CD14-positive monocyte (primary cell): ENCODE results near the gene USP3. TPM values are rescaled to one million over a fixed set of nuclear protein-coding genes. Genes with fewer than 3 reads are reported as not detected.
A peak's percentile ranks its signal among the peaks of the same experiment; 100 is the strongest.

Experiments
- DNase-seq, 3 donors: peaks; one replicate each; pipeline ENCODE4 v3.0.0-alpha.2; 2011 to 2022
- H2AFZ ChIP-seq: 2 replicates; pipeline ENCODE4 v1.6.0; 2012; ENCODE audit warnings: mild to moderate bottlenecking, low read depth, low read length, inconsistent platforms; ENCODE audit not compliant: insufficient read depth, poor library complexity, severe bottlenecking
- H3K27ac ChIP-seq, 2 donors: 1 replicate in 1 of 2; 2 replicates in 1 of 2; pipeline ENCODE4 v1.5.1; 2012 to 2013; ENCODE audit warnings: low read length in 2 of 2, control low read depth in 1 of 2, inconsistent platforms in 1 of 2, low read depth in 1 of 2, mild to moderate bottlenecking in 1 of 2
- H3K27me3 ChIP-seq, 2 donors: one replicate each; pipeline versions ENCODE4 v1.6.0 to v1.6.1; 2011 to 2013; ENCODE audit warnings: low read length in 2 of 2; ENCODE audit not compliant: control insufficient read depth in 2 of 2, insufficient read depth in 2 of 2
- H3K36me3 ChIP-seq, 2 donors: replicated peaks in 1 of 2; 1 replicate in 1 of 2; 2 replicates in 1 of 2; pipeline versions ENCODE4 v1.5.1 to v1.6.1; 2012 to 2013; ENCODE audit warnings: low read length in 2 of 2, control low read depth in 1 of 2, inconsistent platforms in 1 of 2, mild to moderate bottlenecking in 1 of 2; ENCODE audit not compliant: insufficient read depth in 2 of 2, control insufficient read depth in 1 of 2
- H3K4me1 ChIP-seq, 2 donors: 1 replicate in 1 of 2; 2 replicates in 1 of 2; pipeline versions ENCODE4 v1.5.1 to v1.6.1; 2012 to 2013; ENCODE audit warnings: low read length in 2 of 2, control low read depth in 1 of 2, inconsistent platforms in 1 of 2, mild to moderate bottlenecking in 1 of 2, moderate library complexity in 1 of 2; ENCODE audit not compliant: insufficient read depth in 2 of 2, control insufficient read depth in 1 of 2
- H3K4me2 ChIP-seq: replicated peaks from 2 replicates; pipeline ENCODE3; 2012; ENCODE audit warnings: low read length, moderate library complexity, mild to moderate bottlenecking; ENCODE audit not compliant: poor library complexity, severe bottlenecking; ENCODE audit errors: extremely low read depth
- H3K4me3 ChIP-seq, 3 experiments: fragments of 200-600 bp in 1 of 3; sonication (generic) in 1 of 3; replicated peaks in 1 of 3; 1 replicate in 2 of 3; 2 replicates in 1 of 3; pipeline ENCODE4 v1.5.1; 2011 to 2013; ENCODE audit warnings: low read length in 3 of 3, mild to moderate bottlenecking in 3 of 3, control low read depth in 2 of 3, low read depth in 2 of 3, inconsistent platforms in 1 of 3, moderate library complexity in 1 of 3
- H3K79me2 ChIP-seq: 2 replicates; pipeline ENCODE4 v1.6.0; 2012; ENCODE audit warnings: mild to moderate bottlenecking, control low read depth, inconsistent platforms, low read length, moderate library complexity; ENCODE audit not compliant: insufficient read depth
- H3K9ac ChIP-seq: 2 replicates; pipeline ENCODE4 v1.6.0; 2017; ENCODE audit warnings: low read length, mild to moderate bottlenecking; ENCODE audit not compliant: insufficient read depth, poor library complexity, severe bottlenecking
- H3K9me3 ChIP-seq, 2 donors: replicated peaks in 1 of 2; 1 replicate in 1 of 2; 2 replicates in 1 of 2; pipeline versions ENCODE4 v1.5.1 to v1.6.1; 2012 to 2013; ENCODE audit warnings: low read length in 2 of 2, control low read depth in 1 of 2; ENCODE audit not compliant: control insufficient read depth in 1 of 2, insufficient read depth in 1 of 2
- H4K20me1 ChIP-seq: 2 replicates; pipeline ENCODE4 v1.6.0; 2012; ENCODE audit warnings: mild to moderate bottlenecking, low read length, control low read depth, moderate library complexity; ENCODE audit not compliant: insufficient read depth
- H3K27ac Mint-ChIP-seq, 7 donors: one replicate each; pipeline ENCODE4 v1.8.0; 2020; ENCODE audit warnings: mild to moderate bottlenecking in 7 of 7, mixed read lengths in 7 of 7, moderate library complexity in 6 of 7, inconsistent platforms in 2 of 7
- H3K27me3 Mint-ChIP-seq, 3 donors: one replicate each; pipeline ENCODE4 v1.8.0; 2021 to 2022; ENCODE audit warnings: low read depth in 3 of 3, mild to moderate bottlenecking in 3 of 3, mixed read lengths in 3 of 3, moderate library complexity in 3 of 3, inconsistent platforms in 1 of 3
- H3K36me3 Mint-ChIP-seq, 2 donors: one replicate each; pipeline ENCODE4 v1.8.0; 2020; ENCODE audit warnings: mixed read lengths in 2 of 2, inconsistent platforms in 1 of 2, mild to moderate bottlenecking in 1 of 2
- H3K4me1 Mint-ChIP-seq: one replicate; pipeline ENCODE4 v1.8.0; 2020; ENCODE audit warnings: mild to moderate bottlenecking, mixed read lengths
- H3K4me3 Mint-ChIP-seq, 2 donors: one replicate each; pipeline ENCODE4 v1.8.0; 2020; ENCODE audit warnings: mild to moderate bottlenecking in 2 of 2, mixed read lengths in 2 of 2, moderate library complexity in 1 of 2
- H3K9me3 Mint-ChIP-seq, 7 donors: one replicate each; pipeline ENCODE4 v1.8.0; 2020 to 2022; ENCODE audit warnings: mixed read lengths in 7 of 7, mild to moderate bottlenecking in 6 of 7, moderate library complexity in 6 of 7, inconsistent platforms in 2 of 7
- CTCF ChIP-seq: fragments of 200-600 bp; IDR thresholded peaks from one replicate; pipeline ENCODE4 v1.8.0; 2022; ENCODE audit warnings: antibody characterized with exemption, mild to moderate bottlenecking
- WGBS: methylation state at CpG from one replicate; pipeline ENCODE4 v1.1.5; 2013; ENCODE audit warnings: missing lambda C conversion rate; ENCODE audit not compliant: insufficient coverage; 5-methylcytosine and 5-hydroxymethylcytosine counted together
- intact Hi-C, 2 donors: fragments of 100-400 bp; cut with micrococcal nuclease; formaldehyde crosslinking; loops; one replicate each; pipeline versions ENCODE4 v1.15.0 to v1.15.1; 2023
- polyA plus RNA-seq, 3 donors: library from polyadenylated mRNA; depleted of rRNA in 1 of 3; unstranded in 2 of 3; stranded (reverse) in 1 of 3; fragments of 300-500 nt in 2 of 3; fragments of >200 nt in 1 of 3; fragmentation: Illumina TruSeq in 2 of 3; gene quantifications; 1 replicate in 2 of 3; 2 replicates in 1 of 3; pipeline ENCODE4 v1.2.3, GENCODE V29; 2012 to 2021

The USP3 gene
- polyA plus RNA-seq, 3 donors: 91.4 to 167 (median 122) TPM

GRCh38 chr15:63495343-63495742 lies 9.1 kb upstream of the USP3 start:
- no peak for DNase-seq
- H3K4me3 Mint-ChIP-seq: peak overlapping the region in 1 of 2 donors; percentile 38
- H3K27ac Mint-ChIP-seq: peak overlapping the region in 4 of 7 donors; percentile 70 to 88 (median 82)

GRCh38 chr15:63495780-63496488 lies 8.5 kb upstream of the USP3 start:
- H3K4me3 Mint-ChIP-seq: no peak overlapping the region
- peaks cover 10 to 13% of the 10 kb centered on the region in 2 donors for H3K36me3 Mint-ChIP-seq
- H3K9me3 Mint-ChIP-seq: peaks cover 0 to 2% (median 0%) of the 10 kb centered on the region in 7 donors
- Histone ChIP-seq H3K9me3 (no peaks in the 10 kb centered on the region), H4K20me1 (no peaks in the 10 kb centered on the region), H3K4me3 (peak overlapping the region; percentile 70 to 95 (median 83)), H3K4me2 (peak overlapping the region; percentile 85), H3K79me2 (peaks cover 60% of the 10 kb centered on the region), H3K27me3 (no peaks in the 10 kb centered on the region), H2AFZ (no peak overlapping the region), H3K9ac (peak overlapping the region; percentile 74), H3K27ac (peak overlapping the region; percentile 15 to 100), H3K36me3 (no peaks in the 10 kb centered on the region), H3K4me1 (peaks cover 99% of the 10 kb centered on the region in 2 donors)
- 34% methylated on average over 2 of the region's 5 CpGs for WGBS
- peaks cover 77% of the 10 kb centered on the region for H3K4me1 Mint-ChIP-seq
- DNase-seq: no peak
- peak overlapping the region in 1 of 7 donors; percentile 88 for H3K27ac Mint-ChIP-seq
- intact Hi-C loops: no loop called here
- H3K27me3 Mint-ChIP-seq: peaks cover 0 to 3% (median 2%) of the 10 kb centered on the region in 3 donors
- TF ChIP-seq CTCF: no peak

More at GRCh38 chr15:63495343-63495742, 9.1 kb upstream of the USP3 start:
- Histone ChIP-seq H3K79me2 (peaks cover 58% of the 10 kb centered on the region), H3K4me3 (peak overlapping the region; percentile 70 to 95 (median 83)), H3K36me3 (no peaks in the 10 kb centered on the region), H3K9me3 (no peaks in the 10 kb centered on the region), H3K9ac (peak overlapping the region; percentile 23), H3K4me2 (peak overlapping the region; percentile 85), H4K20me1 (no peaks in the 10 kb centered on the region), H3K27me3 (no peaks in the 10 kb centered on the region), H2AFZ (no peak overlapping the region), H3K27ac (peak overlapping the region in 1 of 2 donors; percentile 100), H3K4me1 (peaks cover 99% of the 10 kb centered on the region in 2 donors)
- peaks cover 0 to 3% (median 2%) of the 10 kb centered on the region in 7 donors for H3K9me3 Mint-ChIP-seq
- intact Hi-C loops: no loop called here
- H3K36me3 Mint-ChIP-seq: peaks cover 11 to 19% of the 10 kb centered on the region in 2 donors
- no CpG with 5 or more reads among the region's 1 CpG for WGBS
- peaks cover 0 to 7% (median under 1%) of the 10 kb centered on the region in 3 donors for H3K27me3 Mint-ChIP-seq
- no peak for TF ChIP-seq CTCF
- peaks cover 76% of the 10 kb centered on the region for H3K4me1 Mint-ChIP-seq
